NCI-H1694 (cell line): Measurements from ENCODE around the gene GALC.
A peak's percentile ranks its signal among the peaks of the same experiment; 100 is the strongest.
"Not testable (repeated sequence)": the region's sequence is repeated elsewhere in the genome, so short reads cannot be mapped to it uniquely, and the experiment has no call there.

Experiments
- DNase-seq: peaks from one replicate; lab custom pipeline; 2025; lab: John Stamatoyannopoulos, UW

Gene GALC

GRCh38 chr14:87992718-87993628 lies at the start of gene GALC:
Gene GALC (minus strand): TSS chr14:87993182. CDS start chr14:87993164, 18 bp downstream.
- DNase-seq = peak; percentile 71

GRCh38 chr14:88040146-88040545 lies 47.2 kb upstream of the GALC start:
- no peak for DNase-seq

- no peak for DNase-seq
Observed at GRCh38 chr14:88039197-88039596, 46.2 kb upstream of the GALC start.

GRCh38 chr14:88037325-88037724 lies 44.3 kb upstream of the GALC start:
- DNase-seq = no peak

GRCh38 chr14:88036422-88036821 lies 43.4 kb upstream of the GALC start:
- no peak for DNase-seq

- no peak for DNase-seq
Observed at GRCh38 chr14:88034076-88034475, 41.1 kb upstream of the GALC start.

- DNase-seq = no peak
Observed at GRCh38 chr14:88032373-88032772, 39.4 kb upstream of the GALC start.

GRCh38 chr14:88030892-88031291 lies 37.9 kb upstream of the GALC start:
- no peak for DNase-seq

- DNase-seq = no peak
Observed at GRCh38 chr14:88030079-88030478, 37.1 kb upstream of the GALC start.

- DNase-seq = no peak
Observed at GRCh38 chr14:88029500-88029899, 36.5 kb upstream of the GALC start.

GRCh38 chr14:88026890-88027289 lies 33.9 kb upstream of the GALC start:
- no peak for DNase-seq

GRCh38 chr14:88025313-88025712 lies 32.3 kb upstream of the GALC start:
- DNase-seq = no peak

GRCh38 chr14:88024252-88025086 lies 31.5 kb upstream of the GALC start:
- not testable (repeated sequence) for DNase-seq

GRCh38 chr14:88023658-88024187 lies 30.7 kb upstream of the GALC start:
- DNase-seq = no peak

- no peak for DNase-seq
Observed at GRCh38 chr14:88017535-88017934, 24.6 kb upstream of the GALC start.

- no peak for DNase-seq
Observed at GRCh38 chr14:88016768-88017167, 23.8 kb upstream of the GALC start.

GRCh38 chr14:88013750-88014349 lies 20.9 kb upstream of the GALC start:
- DNase-seq = peak; percentile 86

GRCh38 chr14:88012495-88012894 lies 19.5 kb upstream of the GALC start:
- DNase-seq = no peak

- DNase-seq = no peak
Observed at GRCh38 chr14:88010331-88010730, 17.3 kb upstream of the GALC start.

GRCh38 chr14:88009486-88009885 lies 16.5 kb upstream of the GALC start:
- no peak for DNase-seq

- DNase-seq = no peak
Observed at GRCh38 chr14:88008039-88008742, 15.2 kb upstream of the GALC start.

- DNase-seq = no peak
Observed at GRCh38 chr14:88007608-88008007, 14.6 kb upstream of the GALC start.
